Ovary (tissue), 3 donors: ENCODE results near the gene COPS8.

Experiments
- EP300 ChIP-seq: sonication (generic); formaldehyde crosslinking; IDR thresholded peaks from one replicate; pipeline ENCODE4 v1.6.1; 2017; ENCODE audit warnings: antibody characterized with exemption
- POLR2A ChIP-seq: fragments of 450-650 bp; IDR thresholded peaks from one replicate; pipeline ENCODE4 v1.6.1; 2017; ENCODE audit warnings: antibody characterized with exemption, mild to moderate bottlenecking, moderate library complexity
- TF ChIP-seq, protein P1 (sequence below), 3 donors: fragments of 450-650 bp in 2 of 3; fragments of 200-600 bp in 1 of 3; IDR thresholded peaks; one replicate each; pipeline versions ENCODE4 v1.5.1 to v1.8.0; 2016 to 2022; ENCODE audit warnings: antibody characterized with exemption in 3 of 3, mild to moderate bottlenecking in 1 of 3
- donor health status: DM: no; HTN: no; CAD: no.

DNA sequence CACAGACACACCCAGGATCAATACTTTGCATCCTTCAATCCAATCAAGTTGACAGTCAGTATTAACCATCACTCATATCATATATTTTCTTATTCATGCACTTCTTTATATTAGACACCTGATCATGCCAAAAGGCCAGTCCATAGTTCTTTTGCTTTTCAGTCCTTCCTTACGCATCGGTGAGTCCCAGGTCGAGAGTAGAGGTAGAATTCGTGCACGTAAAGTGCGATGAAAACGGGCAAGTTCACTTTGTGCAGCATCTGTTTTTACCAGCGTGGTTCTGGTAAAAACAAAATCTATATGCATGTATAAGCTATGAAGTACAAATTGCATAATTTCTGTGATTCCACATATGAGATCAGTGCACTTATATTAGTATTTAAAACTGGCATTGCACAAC is 1.2 kb upstream of the COPS8 start:
- TF ChIP-seq POLR2A (no peak), EP300 (no peak)
- TF ChIP-seq, protein P1, sequence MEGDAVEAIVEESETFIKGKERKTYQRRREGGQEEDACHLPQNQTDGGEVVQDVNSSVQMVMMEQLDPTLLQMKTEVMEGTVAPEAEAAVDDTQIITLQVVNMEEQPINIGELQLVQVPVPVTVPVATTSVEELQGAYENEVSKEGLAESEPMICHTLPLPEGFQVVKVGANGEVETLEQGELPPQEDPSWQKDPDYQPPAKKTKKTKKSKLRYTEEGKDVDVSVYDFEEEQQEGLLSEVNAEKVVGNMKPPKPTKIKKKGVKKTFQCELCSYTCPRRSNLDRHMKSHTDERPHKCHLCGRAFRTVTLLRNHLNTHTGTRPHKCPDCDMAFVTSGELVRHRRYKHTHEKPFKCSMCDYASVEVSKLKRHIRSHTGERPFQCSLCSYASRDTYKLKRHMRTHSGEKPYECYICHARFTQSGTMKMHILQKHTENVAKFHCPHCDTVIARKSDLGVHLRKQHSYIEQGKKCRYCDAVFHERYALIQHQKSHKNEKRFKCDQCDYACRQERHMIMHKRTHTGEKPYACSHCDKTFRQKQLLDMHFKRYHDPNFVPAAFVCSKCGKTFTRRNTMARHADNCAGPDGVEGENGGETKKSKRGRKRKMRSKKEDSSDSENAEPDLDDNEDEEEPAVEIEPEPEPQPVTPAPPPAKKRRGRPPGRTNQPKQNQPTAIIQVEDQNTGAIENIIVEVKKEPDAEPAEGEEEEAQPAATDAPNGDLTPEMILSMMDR (IDR thresholded peaks at IDR 0.05): no peak
